Activated CD4-positive, alpha-beta memory T cell treated with anti-CD3 and anti-CD28 coated beads for 36 hours (primary cell): Measurements from ENCODE around the gene KCND2. TPM values are rescaled to one million over a fixed set of nuclear protein-coding genes. Genes with fewer than 3 reads are reported as not detected.
A peak's percentile ranks its signal among the peaks of the same experiment; 100 is the strongest.
"Not testable (repeated sequence)": the region's sequence is repeated elsewhere in the genome, so short reads cannot be mapped to it uniquely, and the experiment has no call there.

Experiments
- CTCF ChIA-PET: fragments of 350-600 bp; sonication (Branson Sonifier 250); formaldehyde crosslinking; loops from one replicate; lab custom pipeline; 2021; ENCODE audit warnings: antibody characterized with exemption, inconsistent platforms; lab: Charles Lee
- POLR2A ChIA-PET: fragments of 350-600 bp; sonication (Branson Sonifier 250); formaldehyde crosslinking; loops from one replicate; lab custom pipeline; 2021; ENCODE audit warnings: antibody characterized with exemption; lab: Charles Lee
- DNase-seq: peaks from one replicate; pipeline ENCODE4 v3.0.0-alpha.2; 2020
- H3K27ac Mint-ChIP-seq: one replicate; pipeline ENCODE4 v1.8.0; 2021; ENCODE audit warnings: mixed read lengths
- H3K27me3 Mint-ChIP-seq: one replicate; pipeline ENCODE4 v1.8.0; 2021; ENCODE audit warnings: mixed read lengths
- H3K36me3 Mint-ChIP-seq: one replicate; pipeline ENCODE4 v1.8.0; 2021; ENCODE audit warnings: mixed read lengths
- H3K4me1 Mint-ChIP-seq: one replicate; pipeline ENCODE4 v1.8.0; 2021; ENCODE audit warnings: low read depth, mixed read lengths
- H3K4me3 Mint-ChIP-seq: one replicate; pipeline ENCODE4 v1.8.0; 2021; ENCODE audit warnings: mild to moderate bottlenecking, mixed read lengths
- H3K9me3 Mint-ChIP-seq: one replicate; pipeline ENCODE4 v1.8.0; 2021; ENCODE audit warnings: mixed read lengths
- intact Hi-C: fragments of 100-400 bp; cut with micrococcal nuclease; formaldehyde crosslinking; loops from one replicate; pipeline ENCODE4 v1.15.1; 2023
- total RNA-seq, 2 experiments: library from RNA; stranded (reverse); gene quantifications; one replicate each; pipeline ENCODE4 v1.2.3, GENCODE V29; 2021

Gene KCND2
- total RNA-seq, 2 experiments from 2014 or later, result not detected

GRCh38 chr7:120760851-120761250 is 487.9 kb downstream of the KCND2 start:
- CTCF ChIA-PET, result interaction anchor here (0.6 kb wide), 1 partner anchor 1825 kb away, joined by 3 read pairs; no protein-coding TSS in a partner anchor
- Mint-ChIP-seq H3K9me3 (no peaks in the 10 kb centered on the region), H3K36me3 (no peaks in the 10 kb centered on the region), H3K4me1 (no peaks in the 10 kb centered on the region), H3K27ac (no peak overlapping the region), H3K27me3 (no peaks in the 10 kb centered on the region), H3K4me3 (no peak overlapping the region)
- intact Hi-C loops, result no loop called here
- no peak for DNase-seq
- POLR2A ChIA-PET, result no interaction called here

GRCh38 chr7:120770206-120770605 is 497.2 kb downstream of the KCND2 start:
- H3K9me3 Mint-ChIP-seq, result no peaks in the 10 kb centered on the region
- no peaks in the 10 kb centered on the region for H3K4me1 Mint-ChIP-seq
- DNase-seq, result no peak
- H3K4me3 Mint-ChIP-seq, result no peak overlapping the region
- ChIA-PET POLR2A (no interaction called here), CTCF (no interaction called here)
- H3K36me3 Mint-ChIP-seq, result no peaks in the 10 kb centered on the region
- no peak overlapping the region for H3K27ac Mint-ChIP-seq
- intact Hi-C loops, result no loop called here
- no peaks in the 10 kb centered on the region for H3K27me3 Mint-ChIP-seq

GRCh38 chr7:120774481-120774880 is 501.5 kb downstream of the KCND2 start:
- Mint-ChIP-seq H3K27me3 (no peaks in the 10 kb centered on the region), H3K36me3 (no peaks in the 10 kb centered on the region), H3K9me3 (no peaks in the 10 kb centered on the region), H3K4me1 (no peaks in the 10 kb centered on the region), H3K4me3 (no peak overlapping the region), H3K27ac (no peak overlapping the region)
- no peak for DNase-seq
- ChIA-PET POLR2A (no interaction called here), CTCF (interaction anchor here (1.0 to 1.4 kb wide), 3 partner anchors 17 to 33 kb away, joined by 4 to 5 read pairs (median 4); no protein-coding TSS in a partner anchor)
- intact Hi-C loops, result no loop called here

- no peaks in the 10 kb centered on the region for H3K9me3 Mint-ChIP-seq
- H3K36me3 Mint-ChIP-seq, result no peaks in the 10 kb centered on the region
- DNase-seq, result no peak
- H3K27me3 Mint-ChIP-seq, result no peaks in the 10 kb centered on the region
- intact Hi-C loops, result no loop called here
- H3K4me3 Mint-ChIP-seq, result no peak overlapping the region
- no peak overlapping the region for H3K27ac Mint-ChIP-seq
- H3K4me1 Mint-ChIP-seq, result no peaks in the 10 kb centered on the region
- ChIA-PET POLR2A (no interaction called here), CTCF (interaction anchor here (0.6 to 1.4 kb wide), 3 partner anchors 16 to 297 kb away, joined by 3 to 5 read pairs (median 4); no protein-coding TSS in a partner anchor)
Measured at GRCh38 chr7:120775755-120776154, 502.8 kb downstream of the KCND2 start.

- H3K36me3 Mint-ChIP-seq, intact Hi-C loops, H3K4me3 Mint-ChIP-seq, H3K27me3 Mint-ChIP-seq, H3K4me1 Mint-ChIP-seq, DNase-seq, H3K9me3 Mint-ChIP-seq, POLR2A ChIA-PET, CTCF ChIA-PET, H3K27ac Mint-ChIP-seq: not testable (repeated sequence)
Measured at GRCh38 chr7:120779078-120779477, 506.1 kb downstream of the KCND2 start.

GRCh38 chr7:120780451-120780850 is 507.5 kb downstream of the KCND2 start:
- H3K4me1 Mint-ChIP-seq, H3K36me3 Mint-ChIP-seq, H3K4me3 Mint-ChIP-seq, CTCF ChIA-PET, H3K27me3 Mint-ChIP-seq, DNase-seq, POLR2A ChIA-PET, intact Hi-C loops, H3K27ac Mint-ChIP-seq, H3K9me3 Mint-ChIP-seq: not testable (repeated sequence)

GRCh38 chr7:120780938-120781337 is 508.0 kb downstream of the KCND2 start:
- Mint-ChIP-seq H3K27ac (no peak overlapping the region), H3K9me3 (no peaks in the 10 kb centered on the region), H3K4me3 (no peak overlapping the region), H3K27me3 (peaks cover 1% of the 10 kb centered on the region), H3K4me1 (no peaks in the 10 kb centered on the region), H3K36me3 (no peaks in the 10 kb centered on the region)
- ChIA-PET CTCF (no interaction called here), POLR2A (no interaction called here)
- intact Hi-C loops, result no loop called here
- DNase-seq, result no peak

GRCh38 chr7:120781924-120782323 is 508.9 kb downstream of the KCND2 start:
- intact Hi-C loops, H3K36me3 Mint-ChIP-seq, H3K4me1 Mint-ChIP-seq, POLR2A ChIA-PET, CTCF ChIA-PET, H3K4me3 Mint-ChIP-seq, DNase-seq, H3K27ac Mint-ChIP-seq, H3K27me3 Mint-ChIP-seq, H3K9me3 Mint-ChIP-seq: not testable (repeated sequence)

GRCh38 chr7:120783273-120783672 is 510.3 kb downstream of the KCND2 start:
- ChIA-PET CTCF (interaction anchor here (2.8 kb wide), 1 partner anchor 9 kb away, joined by 17 read pairs; no protein-coding TSS in a partner anchor), POLR2A (no interaction called here)
- Mint-ChIP-seq H3K27me3 (peaks cover 2% of the 10 kb centered on the region), H3K4me3 (no peak overlapping the region), H3K4me1 (no peaks in the 10 kb centered on the region), H3K36me3 (no peaks in the 10 kb centered on the region), H3K9me3 (no peaks in the 10 kb centered on the region), H3K27ac (no peak overlapping the region)
- DNase-seq, result no peak
- intact Hi-C loops, result no loop called here

GRCh38 chr7:120783721-120784120 is 510.7 kb downstream of the KCND2 start:
- no peaks in the 10 kb centered on the region for H3K4me1 Mint-ChIP-seq
- H3K4me3 Mint-ChIP-seq, result no peak overlapping the region
- no peaks in the 10 kb centered on the region for H3K9me3 Mint-ChIP-seq
- intact Hi-C loops, result no loop called here
- POLR2A ChIA-PET, result no interaction called here
- CTCF ChIA-PET, result interaction anchor here (2.8 kb wide), 1 partner anchor 9 kb away, joined by 17 read pairs; no protein-coding TSS in a partner anchor
- no peaks in the 10 kb centered on the region for H3K36me3 Mint-ChIP-seq
- H3K27ac Mint-ChIP-seq, result no peak overlapping the region
- no peak for DNase-seq
- peaks cover 2% of the 10 kb centered on the region for H3K27me3 Mint-ChIP-seq

GRCh38 chr7:120785095-120785494 is 512.1 kb downstream of the KCND2 start:
- POLR2A ChIA-PET, result no interaction called here

GRCh38 chr7:120792091-120792860 is 519.3 kb downstream of the KCND2 start:
- Mint-ChIP-seq H3K4me1 (no peaks in the 10 kb centered on the region), H3K4me3 (no peak overlapping the region), H3K27me3 (no peaks in the 10 kb centered on the region), H3K27ac (no peak overlapping the region), H3K36me3 (no peaks in the 10 kb centered on the region), H3K9me3 (no peaks in the 10 kb centered on the region)
- DNase-seq, result peak; percentile 71
- intact Hi-C loops, result loop anchor here (1.0 to 10.0 kb wide), 5 partner anchors 149 to 1203 kb away; partner anchors contain the start of gene CPED1
- ChIA-PET POLR2A (no interaction called here), CTCF (interaction anchor here (0.6 to 7.8 kb wide), 36 partner anchors 8 to 1202 kb away, joined by 3 to 114 read pairs (median 4); partner anchors contain the start of gene TSPAN12)

More at GRCh38 chr7:120785095-120785494, 512.1 kb downstream of the KCND2 start:
- intact Hi-C loops, result no loop called here
- Mint-ChIP-seq H3K9me3 (no peaks in the 10 kb centered on the region), H3K4me3 (no peak overlapping the region), H3K27ac (no peak overlapping the region), H3K27me3 (peaks cover 2% of the 10 kb centered on the region), H3K4me1 (no peaks in the 10 kb centered on the region), H3K36me3 (no peaks in the 10 kb centered on the region)
- DNase-seq, result no peak
- CTCF ChIA-PET, result interaction anchor here (1.3 to 2.8 kb wide), 2 partner anchors 8 to 21 kb away, joined by 5 to 17 read pairs; no protein-coding TSS in a partner anchor
